Ovary (tissue), 10 donors: Measurements from ENCODE around the gene PFDN4. TPM values are rescaled to one million over a fixed set of nuclear protein-coding genes. Genes with fewer than 3 reads are reported as not detected.

Source experiments
- DNase-seq, 5 donors: peaks; one replicate each; pipeline ENCODE4 v3.0.0-alpha.2; 2019 to 2020
- H3K27ac ChIP-seq, 2 donors: fragments of 200-600 bp; one replicate each; pipeline versions ENCODE4 v1.5.1 to v1.8.0; 2019 to 2022
- H3K27me3 ChIP-seq: fragments of 200-600 bp; one replicate; pipeline ENCODE4 v1.8.0; 2022
- H3K36me3 ChIP-seq: fragments of 200-600 bp; sonication (generic); one replicate; pipeline ENCODE4 v1.5.1; 2019
- H3K4me1 ChIP-seq: one replicate; pipeline ENCODE4 v1.8.1; 2013; ENCODE audit warnings: mild to moderate bottlenecking, moderate library complexity; ENCODE audit not compliant: insufficient read depth
- H3K4me3 ChIP-seq: fragments of 200-600 bp; sonication (generic); one replicate; pipeline ENCODE4 v1.5.1; 2017
- H3K9me3 ChIP-seq, 2 donors: fragments of 200-600 bp in 1 of 2; sonication (generic) in 1 of 2; one replicate each; pipeline versions ENCODE4 v1.5.1 to v1.8.1; 2013 to 2019; ENCODE audit warnings: mild to moderate bottlenecking in 1 of 2, moderate library complexity in 1 of 2
- EP300 ChIP-seq: sonication (generic); formaldehyde crosslinking; IDR thresholded peaks from one replicate; pipeline ENCODE4 v1.6.1; 2017; ENCODE audit warnings: antibody characterized with exemption
- POLR2A ChIP-seq: fragments of 450-650 bp; IDR thresholded peaks from one replicate; pipeline ENCODE4 v1.6.1; 2017; ENCODE audit warnings: antibody characterized with exemption, mild to moderate bottlenecking, moderate library complexity
- WGBS, 3 donors: extraction: QIAGEN DNeasy Blood & Tissue Kit in 1 of 3; methylation state at CpG; one replicate each; pipeline versions ENCODE4 v1.1.5 to v1.1.7; 2013 to 2017; 5-methylcytosine and 5-hydroxymethylcytosine counted together
- intact Hi-C, 4 donors: fragments of 100-400 bp; cut with DNase I; formaldehyde crosslinking; loops; one replicate each; pipeline versions ENCODE4 v1.11.0 to v1.15.1; 2022 to 2023
- long read RNA-seq, 3 donors: library from polyadenylated mRNA in 2 of 3; unstranded in 2 of 3; transcript quantifications; one replicate each; pipeline ENCODE4 v2.0.0 and lab custom pipeline, GENCODE V29; 2021 to 2026
- polyA plus RNA-seq, 2 donors: library from polyadenylated mRNA; stranded (reverse); fragments of 200-250 nt in 1 of 2; fragments of 350-450 nt in 1 of 2; fragmentation: Illumina TruSeq in 1 of 2; extraction: RNeasy Lipid Tissue Mini Kit (QIAGEN cat#74804) in 1 of 2; gene quantifications; one replicate each; pipeline ENCODE4 v1.2.3, GENCODE V29; 2013 to 2014
- total RNA-seq, 7 donors: library from RNA; depleted of rRNA in 2 of 7; stranded (reverse); fragments of >200 nt in 2 of 7; fragmentation: NEBNext Ultra II Directional in 3 of 7; extraction: Animal tissue kit (Norgen Biotek cat#: 25700) in 3 of 7; gene quantifications; one replicate each; pipeline versions ENCODE4 v1.1.0 to v1.2.4, GENCODE V29; 2016 to 2023
- TF ChIP-seq, protein P1 (sequence below), 3 donors: fragments of 450-650 bp in 2 of 3; fragments of 200-600 bp in 1 of 3; IDR thresholded peaks; one replicate each; pipeline versions ENCODE4 v1.5.1 to v1.8.0; 2016 to 2022; ENCODE audit warnings: antibody characterized with exemption in 3 of 3, mild to moderate bottlenecking in 1 of 3
- donor health status: DM: no; HTN: no; CAD: no; lungs with moderate emphysema.
- donor health status: DM: no; HTN: no; CAD: no.
- donor health status: Bipolar disorder and iron deficiency.
- donor health status: DM: yes; HTN: yes; CAD: no.
- donor health status: DM: no; HTN: no; CAD: no.
- donor health status: DM: yes; HTN: yes; CAD: no.

The PFDN4 gene, protein sequence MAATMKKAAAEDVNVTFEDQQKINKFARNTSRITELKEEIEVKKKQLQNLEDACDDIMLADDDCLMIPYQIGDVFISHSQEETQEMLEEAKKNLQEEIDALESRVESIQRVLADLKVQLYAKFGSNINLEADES
- total RNA-seq (100 to 1,000 TPM in 1 of 7 donors, 10 to 100 TPM in 6; 22.2 to 168 (median 32.2) TPM), polyA plus RNA-seq (10 to 100 TPM; 78.0 to 84.5 TPM)
- long read RNA-seq, donor 1, transcript PFDN4-201 (4 exons, 1,462 nt) = major isoform, 9 of 11 reads
- long read RNA-seq, donor 1, partial matches to known transcripts = 1 of 11 reads
- long read RNA-seq, donor 1, other reads (novel, unspliced or antisense) = 0 of 11 reads
- long read RNA-seq, donor 2, transcript PFDN4-201 (4 exons, 1,462 nt) = major isoform, 45 of 60 reads
- long read RNA-seq, donor 2, partial matches to known transcripts = 9 of 60 reads
- long read RNA-seq, donor 2, other reads (novel, unspliced or antisense) = 5 of 60 reads
- long read RNA-seq, donor 3, transcript PFDN4-201 (4 exons, 1,462 nt) = major isoform, 21 of 29 reads
- long read RNA-seq, donor 3, partial matches to known transcripts = 5 of 29 reads
- long read RNA-seq, donor 3, other reads (novel, unspliced or antisense) = 3 of 29 reads

DNA sequence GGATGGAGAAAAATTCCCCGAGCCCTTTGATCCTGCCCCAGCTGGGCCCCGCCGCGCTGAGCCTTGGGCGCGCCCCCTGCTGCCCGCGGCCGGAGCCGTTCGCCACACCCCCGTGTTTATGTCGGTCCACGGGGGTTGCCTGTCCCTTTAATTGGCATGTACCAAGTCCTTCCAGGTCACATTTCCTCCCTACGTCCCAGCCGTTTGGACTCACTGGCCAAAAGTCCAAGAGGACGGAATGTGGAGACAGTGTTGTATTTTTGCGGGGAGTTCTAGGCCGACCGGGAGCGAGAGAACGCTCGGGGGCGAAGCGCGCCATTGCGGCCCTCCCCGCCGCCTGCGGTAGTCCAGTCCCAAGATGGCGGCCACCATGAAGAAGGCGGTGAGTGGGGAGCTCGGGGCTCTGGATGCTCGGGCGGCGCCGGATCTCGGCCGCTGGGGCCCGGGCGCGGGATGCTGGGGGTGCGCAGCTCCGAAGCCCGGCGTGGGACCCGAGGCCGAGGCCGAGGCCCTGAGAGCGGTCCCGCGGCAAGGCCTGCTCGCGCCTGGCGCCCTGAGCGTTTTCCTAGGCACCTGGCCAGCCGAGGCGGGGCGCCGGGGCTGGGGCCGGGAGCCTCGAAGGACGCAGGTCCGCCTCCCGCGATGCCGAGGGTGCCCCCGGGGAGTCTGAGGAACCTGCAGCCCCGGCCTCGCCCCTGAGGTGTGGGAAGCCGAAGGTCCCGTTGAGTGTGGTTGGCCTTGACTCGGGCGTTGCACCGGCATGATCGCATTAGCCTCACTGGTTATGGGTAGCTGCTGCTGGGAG, at the start of gene PFDN4:
Gene PFDN4, plus strand, starts transcription at position 345 of the 805 bp plus-strand sequence. Its CDS starts 14 bp downstream, at position 359.
- 0% methylated on average over 50 to 76 of the region's 76 CpGs for WGBS, 3 donors
- H3K27me3 ChIP-seq = no peaks in the 10 kb centered on the region
- peak within 1 kb of the TSS; percentile 97 to 98 for H3K27ac ChIP-seq
- H3K36me3 ChIP-seq = no peaks in the 10 kb centered on the region
- no peaks in the 10 kb centered on the region for H3K9me3 ChIP-seq
- peak within 1 kb of the TSS; percentile 74 for H3K4me3 ChIP-seq
- H3K4me1 ChIP-seq = peaks cover 8% of the 10 kb centered on the region
- intact Hi-C loops = no loop called here
- DNase-seq = peak; percentile 70 to 87 (median 79)
- TF ChIP-seq, protein P1, sequence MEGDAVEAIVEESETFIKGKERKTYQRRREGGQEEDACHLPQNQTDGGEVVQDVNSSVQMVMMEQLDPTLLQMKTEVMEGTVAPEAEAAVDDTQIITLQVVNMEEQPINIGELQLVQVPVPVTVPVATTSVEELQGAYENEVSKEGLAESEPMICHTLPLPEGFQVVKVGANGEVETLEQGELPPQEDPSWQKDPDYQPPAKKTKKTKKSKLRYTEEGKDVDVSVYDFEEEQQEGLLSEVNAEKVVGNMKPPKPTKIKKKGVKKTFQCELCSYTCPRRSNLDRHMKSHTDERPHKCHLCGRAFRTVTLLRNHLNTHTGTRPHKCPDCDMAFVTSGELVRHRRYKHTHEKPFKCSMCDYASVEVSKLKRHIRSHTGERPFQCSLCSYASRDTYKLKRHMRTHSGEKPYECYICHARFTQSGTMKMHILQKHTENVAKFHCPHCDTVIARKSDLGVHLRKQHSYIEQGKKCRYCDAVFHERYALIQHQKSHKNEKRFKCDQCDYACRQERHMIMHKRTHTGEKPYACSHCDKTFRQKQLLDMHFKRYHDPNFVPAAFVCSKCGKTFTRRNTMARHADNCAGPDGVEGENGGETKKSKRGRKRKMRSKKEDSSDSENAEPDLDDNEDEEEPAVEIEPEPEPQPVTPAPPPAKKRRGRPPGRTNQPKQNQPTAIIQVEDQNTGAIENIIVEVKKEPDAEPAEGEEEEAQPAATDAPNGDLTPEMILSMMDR (IDR thresholded peaks at IDR 0.05) = peak; percentile 47 to 89 (median 71)
- TF ChIP-seq POLR2A (peak; percentile 41), EP300 (no peak)

DNA sequence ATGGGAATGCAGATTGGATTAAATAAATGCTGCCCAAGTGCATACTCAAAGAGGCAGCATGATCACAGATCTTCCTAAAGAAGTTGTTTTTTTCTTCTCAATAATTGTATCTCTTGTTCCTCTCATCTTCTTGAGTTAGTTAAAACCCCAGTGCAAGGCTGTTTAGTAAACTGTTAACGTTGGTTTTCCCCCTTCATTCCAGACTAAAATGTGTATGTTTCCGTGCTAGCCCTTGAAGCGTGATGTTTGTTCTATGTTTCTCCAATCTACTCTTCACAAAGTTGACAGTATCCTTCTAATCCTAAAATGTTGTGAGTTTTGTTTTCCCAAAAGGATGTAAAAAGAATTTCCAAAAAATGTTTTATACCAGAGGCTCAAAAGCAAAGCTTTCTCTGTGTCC, 49.7 kb upstream of the PFDN4 start:
- 59 to 73% (median 65%) methylated on average over 3 of the region's 3 CpGs for WGBS, 3 donors

DNA sequence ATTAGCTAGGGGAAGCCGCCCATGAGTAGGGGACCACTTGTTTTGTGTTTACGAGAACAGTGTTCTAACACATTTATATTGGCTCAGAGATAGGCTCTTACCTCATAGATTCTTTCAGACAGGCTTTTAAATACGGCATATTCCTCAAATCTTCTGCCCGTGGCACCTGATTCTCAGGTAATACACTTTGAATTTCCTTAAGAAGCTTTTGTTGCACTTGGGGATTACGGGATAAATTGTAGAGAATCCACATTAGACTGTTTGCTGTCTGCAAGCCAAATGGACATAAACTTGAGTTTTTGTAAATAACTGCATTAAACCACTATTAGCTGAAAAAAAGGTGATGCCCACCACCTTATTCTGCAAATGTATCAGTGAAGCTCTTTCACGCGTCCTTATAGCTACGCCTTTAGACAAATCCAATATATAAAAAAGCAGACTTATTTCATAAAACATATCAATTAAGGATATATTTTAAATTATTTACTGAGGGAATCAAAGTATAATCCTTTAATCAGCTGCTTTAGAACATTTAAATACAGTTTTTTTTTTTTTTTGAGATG, 49.0 kb upstream of the PFDN4 start:
- no peak for TF ChIP-seq POLR2A
- TF ChIP-seq, protein P1 (IDR thresholded peaks at IDR 0.05) = no peak
- TF ChIP-seq EP300 = no peak
- Histone ChIP-seq H3K4me1 (no peaks in the 10 kb centered on the region), H3K4me3 (no peak overlapping the region), H3K36me3 (no peaks in the 10 kb centered on the region), H3K9me3 (no peaks in the 10 kb centered on the region), H3K27ac (no peak overlapping the region), H3K27me3 (no peaks in the 10 kb centered on the region)
- intact Hi-C loops = no loop called here
- 63 to 71% (median 68%) methylated on average over 8 of the region's 8 CpGs for WGBS, 3 donors
- no peak for DNase-seq

More for the DNA sequence above, 49.7 kb upstream of the PFDN4 start:
- no peaks in the 10 kb centered on the region for H3K9me3 ChIP-seq
- H3K27me3 ChIP-seq = no peaks in the 10 kb centered on the region
- no peak overlapping the region for H3K4me3 ChIP-seq
- H3K4me1 ChIP-seq = no peaks in the 10 kb centered on the region
- DNase-seq = no peak
- intact Hi-C loops = no loop called here
- no peaks in the 10 kb centered on the region for H3K36me3 ChIP-seq
- H3K27ac ChIP-seq = no peak overlapping the region
- TF ChIP-seq, protein P1 (IDR thresholded peaks at IDR 0.05) = no peak
- TF ChIP-seq POLR2A = no peak
- TF ChIP-seq EP300 = no peak
